ENCODE results near the gene RPUSD3. TPM values are rescaled to one million over a fixed set of nuclear protein-coding genes. Genes with fewer than 3 reads are reported as not detected.

RPUSD3 gene
- polyA plus RNA-seq, 2 of the 4 experiments (the other 2 are of a cell fraction), result 38.9 to 44.5 TPM

GRCh38 chr3:9820946-9821345 is 22.9 kb downstream of the RPUSD3 start:
- DNase-seq (ENCODE audit: low read depth in 1 of 2, low spot score in 1 of 2) (peak in 1 of 2 experiments; percentile 56), ATAC-seq (peak; percentile 88 to 91), FAIRE-seq (no peak)
- ChIA-PET CTCF (interaction anchor here (0.8 to 1.7 kb wide), 6 partner anchors 9 to 126 kb away, joined by 3 to 8 read pairs (median 3); no protein-coding TSS in a partner anchor), POLR2A (no interaction called here)
- Histone ChIP-seq H3K27ac (no peak overlapping the region), H3K4me3 (no peak overlapping the region), H3K4me2 (no peak overlapping the region), H3K9me3 (no peaks in the 10 kb centered on the region), H3K4me1 (no peaks in the 10 kb centered on the region)
- WGBS (ENCODE audit: missing lambda C conversion rate), result 76% methylated on average over 2 of the region's 2 CpGs
- TF ChIP-seq HOXB13 (CRISPR knock-in tag; IDR thresholded peaks at IDR 0.05; ENCODE audit: low read depth) (no peak), CTCF (IDR thresholded peaks at IDR 0.05) (peak; percentile 19; the same call in 1 of the 3 replicates), RAD21 (conservative IDR thresholded peaks at IDR 0.05 in 1 of 2, IDR thresholded peaks at IDR 0.05 in 1 of 2) (peak; percentile 23 to 36; a peak in 1 of 5 replicates), FOXS1 (CRISPR knock-in tag; IDR thresholded peaks at IDR 0.05) (no peak), TP53 (CRISPR knock-in tag; IDR thresholded peaks at IDR 0.05) (no peak)
- TF ChIP-seq, protein P1, sequence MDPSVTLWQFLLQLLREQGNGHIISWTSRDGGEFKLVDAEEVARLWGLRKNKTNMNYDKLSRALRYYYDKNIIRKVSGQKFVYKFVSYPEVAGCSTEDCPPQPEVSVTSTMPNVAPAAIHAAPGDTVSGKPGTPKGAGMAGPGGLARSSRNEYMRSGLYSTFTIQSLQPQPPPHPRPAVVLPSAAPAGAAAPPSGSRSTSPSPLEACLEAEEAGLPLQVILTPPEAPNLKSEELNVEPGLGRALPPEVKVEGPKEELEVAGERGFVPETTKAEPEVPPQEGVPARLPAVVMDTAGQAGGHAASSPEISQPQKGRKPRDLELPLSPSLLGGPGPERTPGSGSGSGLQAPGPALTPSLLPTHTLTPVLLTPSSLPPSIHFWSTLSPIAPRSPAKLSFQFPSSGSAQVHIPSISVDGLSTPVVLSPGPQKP (IDR thresholded peaks at IDR 0.05; ENCODE audit: low read depth, low read length), result no peak

- Histone ChIP-seq H3K27ac (no peak overlapping the region), H3K4me1 (no peaks in the 10 kb centered on the region), H3K4me3 (no peak overlapping the region), H3K4me2 (no peak overlapping the region), H3K9me3 (no peaks in the 10 kb centered on the region)
- ChIA-PET CTCF (interaction anchor here (0.7 to 2.3 kb wide), 7 partner anchors 9 to 126 kb away, joined by 3 to 9 read pairs (median 6); partner anchors contain the start of gene TTLL3), POLR2A (no interaction called here)
- ATAC-seq, result peak; percentile 14 to 23; a peak in 4 of 6 replicates
- no peak for TF ChIP-seq SMC3 (IDR thresholded peaks at IDR 0.05)
- no peak for DNase-seq (ENCODE audit: low read depth in 1 of 2, low spot score in 1 of 2)
- 83% methylated on average over 12 of the region's 12 CpGs for WGBS (ENCODE audit: missing lambda C conversion rate)
- no peak for FAIRE-seq
Measured at GRCh38 chr3:9820543-9820942, 23.3 kb downstream of the RPUSD3 start.

DNA sequence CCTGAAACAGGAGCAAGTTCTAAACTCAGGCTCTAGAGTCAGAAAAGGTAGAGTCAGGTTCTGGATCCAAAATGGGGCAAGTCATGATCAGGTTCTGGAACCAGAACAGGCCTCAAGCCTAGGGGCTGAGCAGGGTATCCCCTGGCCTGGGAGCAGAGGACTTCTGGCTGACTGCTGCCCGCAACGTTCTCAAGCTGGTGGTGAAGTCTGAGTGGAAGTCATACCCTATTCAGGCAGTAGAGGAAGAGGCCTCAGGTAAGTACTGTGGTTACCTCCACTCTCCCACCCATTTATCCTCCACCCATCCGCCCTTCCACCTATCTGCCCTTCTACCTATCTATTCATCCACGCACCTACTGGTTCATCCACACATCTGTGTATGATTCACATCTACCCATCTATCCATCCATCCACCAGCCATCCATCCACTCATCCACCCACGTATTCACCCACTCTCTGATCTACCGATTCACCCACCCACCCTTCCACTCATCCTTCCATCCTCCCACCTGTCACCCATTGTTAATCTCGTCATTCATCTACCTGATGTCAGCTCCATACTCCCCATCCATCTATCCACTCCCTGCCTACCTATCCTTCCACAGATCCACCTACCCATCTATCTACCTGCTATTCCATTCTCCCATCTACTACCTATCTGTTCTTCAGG is 25.0 kb downstream of the RPUSD3 start:
- ChIA-PET POLR2A (no interaction called here), CTCF (interaction anchor here (1.1 to 2.9 kb wide), 6 partner anchors 9 to 127 kb away, joined by 3 to 10 read pairs (median 8); partner anchors contain the start of gene TTLL3)
- WGBS (ENCODE audit: missing lambda C conversion rate), result 94% methylated on average over 6 of the region's 7 CpGs
- no peak for TF ChIP-seq RNF2 (IDR thresholded peaks at IDR 0.05; ENCODE audit: borderline replicate concordance, low read depth)
- no peak for TF ChIP-seq RCOR1 (IDR thresholded peaks at IDR 0.05; ENCODE audit: low read depth, low read length)
- TF ChIP-seq PBX3 (IDR thresholded peaks at IDR 0.05), result no peak
- no peak for TF ChIP-seq CTCF (IDR thresholded peaks at IDR 0.05)
- no peak for TF ChIP-seq USF2 (IDR thresholded peaks at IDR 0.05)
- no peak for ATAC-seq
- Histone ChIP-seq H3K4me1 (no peaks in the 10 kb centered on the region), H3K27ac (no peak overlapping the region), H3K4me2 (no peak overlapping the region), H3K4me3 (no peak overlapping the region), H3K9me3 (no peaks in the 10 kb centered on the region)
- FAIRE-seq, result no peak
- no peak for DNase-seq (ENCODE audit: low read depth in 1 of 2, low spot score in 1 of 2)
